Neural progenitor cell (in vitro differentiated cells): ENCODE data around the gene ARID4B. TPM values are rescaled to one million over a fixed set of nuclear protein-coding genes. Genes with fewer than 3 reads are reported as not detected.
"Not testable (repeated sequence)": the region's sequence is repeated elsewhere in the genome, so short reads cannot be mapped to it uniquely, and the experiment has no call there.

Source experiments
- DNase-seq: peaks from one replicate; pipeline ENCODE4 v3.0.0-alpha.2; 2016; ENCODE audit warnings: low spot score
- H2AFZ ChIP-seq: fragments of 200-600 bp; sonication (generic); replicated peaks from 2 replicates; pipeline ENCODE4 v1.6.1; 2016; ENCODE audit warnings: antibody characterized with exemption
- H3F3A ChIP-seq: fragments of 200-600 bp; sonication (generic); 2 replicates; pipeline ENCODE4 v1.6.1; 2016; ENCODE audit warnings: antibody characterized with exemption, low read depth
- H3K27ac ChIP-seq: fragments of 200-600 bp; sonication (generic); 2 replicates; pipeline ENCODE4 v1.5.1; 2016; ENCODE audit warnings: mild to moderate bottlenecking
- H3K27me3 ChIP-seq: fragments of 200-600 bp; sonication (generic); 2 replicates; pipeline ENCODE4 v1.6.1; 2016; ENCODE audit warnings: mild to moderate bottlenecking, moderate library complexity
- H3K36me3 ChIP-seq: fragments of 200-600 bp; sonication (generic); 2 replicates; pipeline ENCODE4 v1.5.1; 2016
- H3K4me1 ChIP-seq: fragments of 200-600 bp; sonication (generic); 2 replicates; pipeline ENCODE4 v1.6.1; 2016; ENCODE audit warnings: mixed run types
- H3K4me2 ChIP-seq: fragments of 200-600 bp; sonication (generic); 2 replicates; pipeline ENCODE4 v1.6.1; 2016
- H3K4me3 ChIP-seq: fragments of 200-600 bp; sonication (generic); 2 replicates; pipeline ENCODE4 v1.5.1; 2016
- H3K79me2 ChIP-seq: fragments of 200-600 bp; sonication (generic); 2 replicates; pipeline ENCODE4 v1.6.1; 2016; ENCODE audit warnings: low read depth
- H3K9ac ChIP-seq: fragments of 200-600 bp; sonication (generic); 2 replicates; pipeline ENCODE4 v1.6.1; 2016
- H3K9me3 ChIP-seq: fragments of 200-600 bp; sonication (generic); 2 replicates; pipeline ENCODE4 v1.5.1; 2016; ENCODE audit warnings: low read depth
- H4K20me1 ChIP-seq: fragments of 200-600 bp; sonication (generic); 2 replicates; pipeline ENCODE4 v1.6.1; 2016; ENCODE audit warnings: low read depth
- H3K27ac Mint-ChIP-seq: 3 replicates; pipeline ENCODE4 v1.8.0; 2021; ENCODE audit warnings: mixed read lengths
- H3K27me3 Mint-ChIP-seq: 2 replicates; pipeline ENCODE4 v1.8.0; 2022; ENCODE audit warnings: low read depth, mild to moderate bottlenecking, inconsistent platforms, moderate library complexity, mixed read lengths; ENCODE audit not compliant: insufficient read depth
- H3K36me3 Mint-ChIP-seq: 3 replicates; pipeline ENCODE4 v1.8.0; 2021; ENCODE audit warnings: mixed read lengths
- H3K4me1 Mint-ChIP-seq: 3 replicates; pipeline ENCODE4 v1.8.0; 2021; ENCODE audit warnings: mixed read lengths
- H3K4me3 Mint-ChIP-seq: 3 replicates; pipeline ENCODE4 v1.8.0; 2021; ENCODE audit warnings: mild to moderate bottlenecking, moderate library complexity, mixed read lengths
- H3K9me3 Mint-ChIP-seq: 3 replicates; pipeline ENCODE4 v1.8.0; 2020; ENCODE audit warnings: mixed read lengths
- CTCF ChIP-seq: fragments of 200-600 bp; sonication (generic); IDR thresholded peaks from 2 replicates; pipeline ENCODE4 v1.5.1; 2017; ENCODE audit warnings: antibody characterized with exemption, mild to moderate bottlenecking
- EZH2 ChIP-seq: fragments of 200-600 bp; sonication (generic); IDR thresholded peaks from 2 replicates; pipeline ENCODE4 v1.6.1; 2017; ENCODE audit warnings: antibody characterized with exemption, mild to moderate bottlenecking, moderate library complexity
- EZH2phosphoT487 ChIP-seq: fragments of 200-600 bp; sonication (generic); IDR thresholded peaks from 2 replicates; pipeline ENCODE4 v1.6.1; 2017; ENCODE audit warnings: antibody characterized with exemption
- total RNA-seq: library from RNA; depleted of rRNA; stranded (reverse); fragments of >200 nt; gene quantifications from 2 replicates; pipeline ENCODE4 v1.2.3, GENCODE V29; 2015; ENCODE audit warnings: low replicate concordance

Gene ARID4B
- total RNA-seq, 1 donor from 2014 or later = 65.8 TPM

DNA sequence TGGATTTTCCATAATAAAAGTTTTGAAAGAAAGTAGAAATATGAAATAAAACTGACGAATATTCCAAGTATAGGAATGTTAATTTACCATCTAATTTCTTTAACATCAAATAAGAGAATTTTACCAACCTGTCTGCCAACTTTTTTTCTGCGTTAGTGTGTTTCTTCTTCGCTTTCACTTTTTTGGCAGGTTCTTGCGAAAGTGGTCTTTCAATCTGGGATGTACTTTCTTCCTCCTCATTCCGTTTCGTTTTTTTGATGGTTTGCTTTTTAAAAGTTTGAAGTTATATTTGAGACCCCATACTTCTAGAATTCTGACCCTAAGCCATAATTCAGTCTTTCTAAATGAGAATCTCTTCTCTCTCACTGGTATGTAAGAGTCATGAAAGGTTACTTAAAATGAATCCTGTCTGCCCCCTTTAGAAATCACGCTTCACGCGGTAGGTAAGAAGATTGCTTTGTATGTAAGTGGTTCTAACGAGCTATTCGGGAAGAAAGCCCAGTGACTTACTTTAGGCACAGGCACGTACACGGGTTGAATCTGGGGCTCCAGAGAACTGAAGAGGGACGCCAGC is 167.5 kb downstream of the ARID4B start:
- Histone ChIP-seq H3K36me3 (peaks cover 4% of the 10 kb centered on the region), H2AFZ (peak overlapping the region; percentile 96), H3K27me3 (no peaks in the 10 kb centered on the region), H4K20me1 (no peaks in the 10 kb centered on the region), H3K9ac (peak overlapping the region; percentile 72), H3K4me2 (peak overlapping the region; percentile 89), H3K4me3 (peak overlapping the region; percentile 89), H3K9me3 (no peaks in the 10 kb centered on the region), H3F3A (peaks cover 16% of the 10 kb centered on the region), H3K4me1 (peaks cover 7% of the 10 kb centered on the region), H3K79me2 (peaks cover 46% of the 10 kb centered on the region), H3K27ac (peak overlapping the region; percentile 2)
- DNase-seq = no peak
- no peak for TF ChIP-seq CTCF
- TF ChIP-seq EZH2 = no peak
- TF ChIP-seq EZH2phosphoT487 = no peak
- peaks cover 12% of the 10 kb centered on the region for H3K4me1 Mint-ChIP-seq
- peak overlapping the region; percentile 98 for H3K4me3 Mint-ChIP-seq
- H3K9me3 Mint-ChIP-seq = no peaks in the 10 kb centered on the region
- peak overlapping the region; percentile 27 for H3K27ac Mint-ChIP-seq
- no peaks in the 10 kb centered on the region for H3K27me3 Mint-ChIP-seq
- H3K36me3 Mint-ChIP-seq = peaks cover 1% of the 10 kb centered on the region

DNA sequence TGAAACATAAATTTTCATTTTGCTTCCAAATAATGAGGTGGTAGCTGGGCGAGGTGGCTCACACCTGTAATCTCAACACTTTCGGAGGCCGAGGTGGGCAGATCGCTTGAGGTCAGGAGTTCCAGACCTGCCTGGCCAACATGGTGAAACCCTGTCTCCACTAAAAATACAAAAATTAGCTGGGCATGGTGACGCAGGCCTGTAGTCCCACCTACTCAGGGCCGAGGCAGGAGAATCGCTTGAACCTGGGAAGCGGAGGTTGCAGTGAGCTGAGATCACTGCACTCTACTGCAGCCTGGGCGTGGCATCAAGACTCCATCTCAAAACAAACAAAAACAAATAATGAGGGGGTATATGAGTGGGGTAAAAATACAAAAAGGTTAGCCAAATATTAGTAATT is 168.0 kb downstream of the ARID4B start:
- H3K4me1 ChIP-seq, H3K27ac ChIP-seq, H3K9ac ChIP-seq, H3K27me3 Mint-ChIP-seq, H3K36me3 ChIP-seq, H3K27me3 ChIP-seq, H3K9me3 Mint-ChIP-seq, H3K9me3 ChIP-seq, H4K20me1 ChIP-seq, DNase-seq, H3K36me3 Mint-ChIP-seq, H2AFZ ChIP-seq, H3K27ac Mint-ChIP-seq: not testable (repeated sequence)
- H3K79me2 ChIP-seq = peaks cover 47% of the 10 kb centered on the region
- Mint-ChIP-seq H3K4me3 (peak overlapping the region; percentile 98), H3K4me1 (peaks cover 12% of the 10 kb centered on the region)
- H3F3A ChIP-seq = peaks cover 14% of the 10 kb centered on the region
- peak overlapping the region; percentile 89 for H3K4me3 ChIP-seq
- H3K4me2 ChIP-seq = peak overlapping the region; percentile 89

DNA sequence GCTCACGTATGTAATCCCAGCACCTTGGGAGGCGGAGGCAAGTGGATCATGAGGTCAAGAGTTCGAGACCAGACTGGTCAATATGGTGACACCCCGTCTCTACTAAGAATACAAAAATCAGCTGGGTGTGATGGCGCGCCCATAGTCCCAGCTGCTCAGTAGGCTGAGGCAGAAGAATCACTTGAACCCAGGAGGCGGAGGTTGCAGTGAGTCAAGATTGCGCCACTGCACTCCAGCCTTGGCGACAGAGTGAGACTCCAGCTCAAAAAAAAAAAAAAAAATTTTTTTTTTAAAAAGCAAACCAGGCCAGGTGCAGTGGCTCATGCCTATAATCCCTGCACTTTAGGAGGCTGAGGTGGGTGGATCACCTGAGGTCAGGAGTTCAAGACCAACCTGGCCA is 168.7 kb downstream of the ARID4B start:
- H3K27me3 Mint-ChIP-seq, H3K9me3 Mint-ChIP-seq, H3K9ac ChIP-seq, H3K4me2 ChIP-seq, H2AFZ ChIP-seq, H3K27me3 ChIP-seq, H3K4me3 ChIP-seq, H3K27ac ChIP-seq, H3K4me1 ChIP-seq, H4K20me1 ChIP-seq, H3K27ac Mint-ChIP-seq, H3K36me3 ChIP-seq, H3K9me3 ChIP-seq, DNase-seq, H3K36me3 Mint-ChIP-seq: not testable (repeated sequence)
- Histone ChIP-seq H3F3A (peaks cover 10% of the 10 kb centered on the region), H3K79me2 (peaks cover 49% of the 10 kb centered on the region)
- peak overlapping the region; percentile 98 for H3K4me3 Mint-ChIP-seq
- peaks cover 12% of the 10 kb centered on the region for H3K4me1 Mint-ChIP-seq

DNA sequence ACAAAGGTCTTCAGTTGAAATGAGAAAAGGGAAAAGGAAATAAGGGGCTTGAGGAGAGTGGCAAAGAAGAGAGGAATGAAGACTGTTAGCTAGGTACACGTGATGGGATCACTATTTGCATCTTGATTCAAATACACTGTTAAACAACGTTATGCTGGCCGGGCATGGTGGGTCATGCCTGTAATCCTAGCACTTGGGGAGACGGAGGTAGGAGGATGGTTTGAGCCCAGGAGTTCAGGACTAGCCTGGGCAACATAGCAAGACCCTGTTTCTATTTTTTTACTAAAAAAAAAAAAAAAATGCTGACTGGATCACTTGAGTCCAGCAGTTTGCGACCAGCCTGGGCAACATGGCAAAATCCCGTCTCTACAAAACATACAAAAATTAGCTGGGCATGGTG is 169.3 kb downstream of the ARID4B start:
- Histone ChIP-seq H3K4me3 (no peak overlapping the region), H3K4me1 (peaks cover 7% of the 10 kb centered on the region), H3K79me2 (peaks cover 49% of the 10 kb centered on the region), H3K9ac (no peak overlapping the region), H3K4me2 (no peak overlapping the region), H3K27me3 (no peaks in the 10 kb centered on the region), H2AFZ (no peak overlapping the region), H3K9me3 (no peaks in the 10 kb centered on the region), H3K36me3 (peaks cover 11% of the 10 kb centered on the region), H3F3A (peaks cover 10% of the 10 kb centered on the region), H4K20me1 (no peaks in the 10 kb centered on the region), H3K27ac (no peak overlapping the region)
- Mint-ChIP-seq H3K4me1 (peaks cover 12% of the 10 kb centered on the region), H3K9me3 (no peaks in the 10 kb centered on the region), H3K27ac (no peak overlapping the region), H3K27me3 (no peaks in the 10 kb centered on the region), H3K36me3 (peaks cover 10% of the 10 kb centered on the region), H3K4me3 (no peak overlapping the region)
- DNase-seq = no peak
- TF ChIP-seq EZH2 (no peak), EZH2phosphoT487 (no peak), CTCF (no peak)
